ENCODE measurements around the gene CFAP97.
A peak's percentile ranks its signal among the peaks of the same experiment; 100 is the strongest.

DNA sequence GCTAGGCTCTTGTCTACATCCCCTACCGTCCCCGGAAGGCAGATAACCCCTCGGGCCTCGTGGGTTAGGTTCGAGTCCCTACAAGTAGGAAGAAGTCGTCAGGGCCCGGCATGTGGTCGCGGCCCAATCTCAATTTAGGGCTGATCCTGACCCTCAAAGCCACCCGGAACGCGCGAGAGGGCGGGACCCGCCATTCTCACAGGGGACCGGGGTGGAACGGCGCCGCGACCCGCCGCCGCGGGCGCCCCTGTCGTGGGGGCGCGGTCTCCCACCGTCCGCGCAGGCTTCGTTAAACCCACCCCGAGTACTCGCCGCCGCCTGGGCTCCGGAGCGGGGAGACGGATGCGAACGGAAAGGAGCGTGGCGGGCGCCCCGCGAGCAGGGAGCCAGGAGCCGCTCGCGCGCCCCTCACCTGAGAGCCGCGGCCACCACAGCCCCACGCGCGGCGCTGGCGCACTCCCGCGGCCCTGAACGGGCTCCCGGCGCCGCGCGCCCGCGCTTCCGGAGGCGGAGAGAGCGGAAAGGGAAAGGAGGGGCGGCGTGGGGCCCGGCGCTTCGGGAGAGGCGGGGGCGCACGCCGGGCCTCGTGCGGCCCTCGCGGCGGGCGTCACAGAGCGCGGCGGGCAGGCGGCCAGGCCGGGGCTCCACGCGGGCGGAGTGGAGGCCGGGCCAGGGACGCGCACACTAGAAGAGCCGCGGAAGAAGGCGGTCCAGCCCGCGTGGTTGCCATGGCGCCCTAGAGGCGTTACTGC is at the start of gene CFAP97:
- TF ChIP-seq, protein P1, sequence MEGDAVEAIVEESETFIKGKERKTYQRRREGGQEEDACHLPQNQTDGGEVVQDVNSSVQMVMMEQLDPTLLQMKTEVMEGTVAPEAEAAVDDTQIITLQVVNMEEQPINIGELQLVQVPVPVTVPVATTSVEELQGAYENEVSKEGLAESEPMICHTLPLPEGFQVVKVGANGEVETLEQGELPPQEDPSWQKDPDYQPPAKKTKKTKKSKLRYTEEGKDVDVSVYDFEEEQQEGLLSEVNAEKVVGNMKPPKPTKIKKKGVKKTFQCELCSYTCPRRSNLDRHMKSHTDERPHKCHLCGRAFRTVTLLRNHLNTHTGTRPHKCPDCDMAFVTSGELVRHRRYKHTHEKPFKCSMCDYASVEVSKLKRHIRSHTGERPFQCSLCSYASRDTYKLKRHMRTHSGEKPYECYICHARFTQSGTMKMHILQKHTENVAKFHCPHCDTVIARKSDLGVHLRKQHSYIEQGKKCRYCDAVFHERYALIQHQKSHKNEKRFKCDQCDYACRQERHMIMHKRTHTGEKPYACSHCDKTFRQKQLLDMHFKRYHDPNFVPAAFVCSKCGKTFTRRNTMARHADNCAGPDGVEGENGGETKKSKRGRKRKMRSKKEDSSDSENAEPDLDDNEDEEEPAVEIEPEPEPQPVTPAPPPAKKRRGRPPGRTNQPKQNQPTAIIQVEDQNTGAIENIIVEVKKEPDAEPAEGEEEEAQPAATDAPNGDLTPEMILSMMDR (IDR thresholded peaks at IDR 0.05 in 4 of 5, conservative IDR thresholded peaks at IDR 0.05 in 1 of 5) = peak in 2 of 5 experiments; percentile 10 to 13
- peak; percentile 84 to 87 for TF ChIP-seq POLR2A (IDR thresholded peaks at IDR 0.05)
